ENCODE results near the gene VOPP1. TPM values are rescaled to one million over a fixed set of nuclear protein-coding genes. Genes with fewer than 3 reads are reported as not detected.

The VOPP1 gene
- total and polyA plus RNA-seq, 2 of the 13 experiments (the other 11 are each of a cell fraction or from before 2014, with no cell fraction given): 21.8 to 55.3 TPM

- FAIRE-seq (no peak), ATAC-seq (no peak), DNase-seq (ENCODE audit: low spot score) (no peak)
- Histone ChIP-seq H3K27me3 (ENCODE audit: control insufficient read depth in 1 of 2, insufficient read depth in 2 of 2, low read length in 2 of 2) (no peaks in the 10 kb centered on the region), H2AFZ (ENCODE audit: low read length) (no peak overlapping the region), H3K27ac (ENCODE audit: extremely low read length, insufficient read depth, low read length) (no peak overlapping the region), H3K9me3 (ENCODE audit: low read length) (no peaks in the 10 kb centered on the region), H3K9ac (ENCODE audit: insufficient read depth, low read depth, low read length) (no peak overlapping the region), H3K4me2 (ENCODE audit: low read depth, low read length) (no peak overlapping the region), H3K36me3 (replicated peaks in 1 of 2; ENCODE audit: control insufficient read depth in 1 of 2, insufficient read depth in 2 of 2, low read length in 2 of 2) (peaks cover 7 to 17% of the 10 kb centered on the region in 2 experiments; a peak in 3 of 5 replicates), H4K20me1 (ENCODE audit: insufficient read depth, low read length) (no peaks in the 10 kb centered on the region), H3K4me1 (ENCODE audit: insufficient read depth, low read length) (peaks cover 13% of the 10 kb centered on the region), H3K4me3 (replicated peaks in 1 of 3; ENCODE audit: insufficient read depth in 1 of 3, low read depth in 2 of 3, low read length in 3 of 3) (no peak overlapping the region), H3K79me2 (ENCODE audit: insufficient read depth, low read length) (no peaks in the 10 kb centered on the region)
- intact Hi-C loops (cut with micrococcal nuclease; ENCODE audit: unreplicated experiment) (no loop called here), in situ Hi-C loops (cut with HindIII; ENCODE audit: extremely low pct_ligation_motif_present, low pct_unique_long_range_greater_than_20kb) (no loop called here)
- no TSS peak for BruUV-seq (replicated peaks)
- POLR2A ChIA-PET: no interaction called here
- 97% methylated on average over 8 of the region's 8 CpGs for WGBS (ENCODE audit: low lambda C conversion rate)
- TF ChIP-seq ZNF44 (CRISPR knock-in tag; IDR thresholded peaks at IDR 0.05) (no peak), DNMT3B (CRISPR knock-in tag; conservative IDR thresholded peaks at IDR 0.05) (no peak), ZNF550 (CRISPR knock-in tag; IDR thresholded peaks at IDR 0.05; ENCODE audit: borderline replicate concordance) (no peak), ETS1 (CRISPR knock-in tag; IDR thresholded peaks at IDR 0.05) (no peak), THAP8 (CRISPR knock-in tag; IDR thresholded peaks at IDR 0.05; ENCODE audit: borderline replicate concordance) (no peak), HNF4A (CRISPR knock-in tag; IDR thresholded peaks at IDR 0.05) (no peak), MTA1 (CRISPR knock-in tag; IDR thresholded peaks at IDR 0.05; ENCODE audit: borderline replicate concordance) (no peak)
- CTCF ChIA-PET (ENCODE audit: low intra/inter-chr PET ratio, low total read pairs): no interaction called here
These were observed 103.8 kb downstream of the VOPP1 start for GRCh38 chr7:55468495-55468894.

Data from HepG2 (cell line).